K562 (cell line): Measurements from ENCODE around the gene FAM199X. TPM values are rescaled to one million over a fixed set of nuclear protein-coding genes. Genes with fewer than 3 reads are reported as not detected.

Experiments used
- AFF4 ChIP-seq: sonication (generic); formaldehyde crosslinking; IDR thresholded peaks from 2 replicates; pipeline ENCODE4 v1.8.0; 2023; ENCODE audit warnings: mild to moderate bottlenecking, missing genetic modification reagents
- ARNT ChIP-seq, 2 experiments: fragments of 450-650 bp; IDR thresholded peaks; 2 replicates each; pipeline ENCODE4 v1.6.1; 2016; ENCODE audit warnings: mild to moderate bottlenecking in 1 of 2
- ATF2 ChIP-seq: sonication (generic); formaldehyde crosslinking; IDR thresholded peaks from 2 replicates; pipeline ENCODE4 v1.8.1; 2022; ENCODE audit warnings: missing genetic modification reagents
- ATF4 ChIP-seq: fragments of 450-650 bp; formaldehyde crosslinking; IDR thresholded peaks from 2 replicates; pipeline ENCODE4 v1.4.0; 2022; ENCODE audit warnings: mild to moderate bottlenecking, moderate library complexity
- BCL6 ChIP-seq: fragments of 250-450 bp; sonication (Bioruptor Pico); IDR thresholded peaks from 2 replicates; pipeline ENCODE4 v1.4.0; 2020
- CBX3 ChIP-seq, 2 experiments: IDR thresholded peaks; 1 replicate in 1 of 2; 2 replicates in 1 of 2; pipeline ENCODE4 v1.6.1; 2012; ENCODE audit warnings: inconsistent platforms in 2 of 2, low read length in 2 of 2, borderline replicate concordance in 1 of 2, control low read depth in 1 of 2
- CTBP1 ChIP-seq: fragments of 450-650 bp; IDR thresholded peaks from 2 replicates; pipeline ENCODE4 v1.6.1; 2016; ENCODE audit warnings: borderline replicate concordance
- ERF ChIP-seq: fragments of 450-650 bp; formaldehyde crosslinking; IDR thresholded peaks from 2 replicates; pipeline ENCODE4 v1.4.0; 2020; ENCODE audit warnings: mild to moderate bottlenecking, mixed read lengths
- LEF1 ChIP-seq: fragments of 450-650 bp; IDR thresholded peaks from 2 replicates; pipeline ENCODE4 v1.6.1; 2016; ENCODE audit warnings: mild to moderate bottlenecking
- MAFK ChIP-seq: IDR thresholded peaks from 2 replicates; pipeline ENCODE4 v1.6.1; 2011; ENCODE audit warnings: low read length, improper control_type of control experiment
- MCM3 ChIP-seq: fragments of 450-650 bp; IDR thresholded peaks from 2 replicates; pipeline ENCODE4 v1.6.1; 2016
- RNF2 ChIP-seq: sonication (generic); IDR thresholded peaks from 2 replicates; pipeline ENCODE4 v1.6.1; 2016
- SFPQ ChIP-seq: fragments of 200-400 bp; formaldehyde crosslinking; IDR thresholded peaks from 2 replicates; pipeline ENCODE4 v1.6.1; 2017; ENCODE audit warnings: mild to moderate bottlenecking, low read depth, low read length, moderate library complexity
- TRIM28 ChIP-seq: fragments of 450-650 bp; IDR thresholded peaks from 2 replicates; pipeline ENCODE4 v1.6.1; 2017
- YY1 ChIP-seq, 3 experiments: IDR thresholded peaks; 2 replicates each; pipeline ENCODE4 v1.6.1; 2011; ENCODE audit warnings: low read length in 2 of 3, mild to moderate bottlenecking in 2 of 3, moderate library complexity in 2 of 3, borderline replicate concordance in 1 of 3, control low read depth in 1 of 3, low read depth in 1 of 3; ENCODE audit not compliant: insufficient read depth in 3 of 3, insufficient replicate concordance in 2 of 3, control insufficient read depth in 1 of 3, insufficient read length in 1 of 3; ENCODE audit errors: extremely low read depth in 1 of 3
- ZFP91 ChIP-seq: sonication (generic); formaldehyde crosslinking; IDR thresholded peaks from 2 replicates; pipeline ENCODE4 v1.8.0; 2022; ENCODE audit warnings: mild to moderate bottlenecking, missing genetic modification reagents
- ZKSCAN8 ChIP-seq: fragments of 200-800 bp; sonication (Bioruptor generic); IDR thresholded peaks from 2 replicates; pipeline ENCODE4 v1.6.1; 2016; ENCODE audit warnings: missing genetic modification characterization, missing compliant biosample characterization
- ZSCAN29 ChIP-seq: fragments of 450-650 bp; IDR thresholded peaks from 2 replicates; pipeline ENCODE4 v1.6.1; 2017
- polyA plus RNA-seq, 8 experiments: library from polyadenylated mRNA; depleted of rRNA in 4 of 8; stranded (reverse) in 5 of 8; unstranded in 3 of 8; fragments of >200 nt; fragmentation: Nextera tagmentation in 2 of 8; fragmentation: Illumina TruSeq in 1 of 8; extraction: Ambion mirVana in 2 of 8; extraction: Trizol in 1 of 8; gene quantifications; 2 replicates each; pipeline versions ENCODE4 v1.2.1 to v1.2.3, GENCODE V29; 2011 to 2014; ENCODE audit warnings: inconsistent platforms in 1 of 8, missing spikeins in 1 of 8
- total RNA-seq, 7 experiments: library from RNA; depleted of rRNA in 6 of 7; stranded (reverse); fragments of >200 nt in 6 of 7; fragmentation: Illumina TruSeq in 2 of 7; extraction: Trizol in 2 of 7; gene quantifications; 2 replicates each; pipeline versions ENCODE4 v1.2.1 to v1.2.3, GENCODE V29; 2011 to 2021; ENCODE audit warnings: low replicate concordance in 1 of 7

The FAM199X gene
- total and polyA plus RNA-seq, 9 of the 15 experiments (the other 6 are each of a cell fraction or from before 2014, with no cell fraction given), result 4.6 to 22.2 (median 13.7) TPM

- TF ChIP-seq ATF2 (CRISPR knock-in tag), result no peak
- TF ChIP-seq MCM3, result no peak
- TF ChIP-seq ERF, result no peak
- TF ChIP-seq RNF2, result 0 out of 2 replicates have a peak, but pooled peaks have one; percentile 15
- TF ChIP-seq TRIM28, result peak; percentile 59; the same call in 1 of the 2 replicates
- TF ChIP-seq ZKSCAN8 (CRISPR knock-in tag), result no peak
- TF ChIP-seq LEF1, result no peak
- TF ChIP-seq ATF4, result no peak
- no peak; a peak in 1 of 3 replicates for TF ChIP-seq CBX3 (IDR thresholded peaks at IDR 0.05; ENCODE audit: borderline replicate concordance in 1 of 2, low read length in 2 of 2)
- peak; percentile 79 for TF ChIP-seq CTBP1
- no peak for TF ChIP-seq ZSCAN29
- TF ChIP-seq ZFP91, result no peak
- TF ChIP-seq SFPQ, result no peak
- TF ChIP-seq MAFK, result no peak
- no peak for TF ChIP-seq BCL6 (CRISPR knock-in tag)
- peak; percentile 52 to 99 (median 96) for TF ChIP-seq YY1 (IDR thresholded peaks at IDR 0.05; ENCODE audit: borderline replicate concordance in 1 of 3, control insufficient read depth in 1 of 3, extremely low read depth in 1 of 3, insufficient read depth in 3 of 3, insufficient read length in 1 of 3, insufficient replicate concordance in 2 of 3, low read depth in 1 of 3, low read length in 2 of 3)
- TF ChIP-seq ARNT (IDR thresholded peaks at IDR 0.05), result 0 out of 4 replicates have a peak, but pooled peaks have one; percentile 26 to 63
- no peak for TF ChIP-seq AFF4 (CRISPR knock-in tag)
Observed at GRCh38 chrX:104156630-104157529, 9.4 kb upstream of the FAM199X start, which contains the start of gene SLC25A53 (continued).
